HEK293T (cell line): ENCODE results near the gene DMBX1.

ENCODE experiments used
- FOXA1 ChIP-seq: fragments of 450-650 bp; IDR thresholded peaks from 2 replicates; pipeline ENCODE4 v1.6.1; 2016; ENCODE audit warnings: mild to moderate bottlenecking
- LEF1 ChIP-seq: fragments of 450-650 bp; IDR thresholded peaks from 2 replicates; pipeline ENCODE4 v1.6.1; 2017; ENCODE audit warnings: mild to moderate bottlenecking, borderline replicate concordance
- PKNOX1 ChIP-seq: fragments of 450-650 bp; IDR thresholded peaks from 2 replicates; pipeline ENCODE4 v1.6.1; 2016
- SP1 ChIP-seq: fragments of 450-650 bp; IDR thresholded peaks from 2 replicates; pipeline ENCODE4 v1.6.1; 2017

GRCh38 chr1:46492269-46492853 lies 2.7 kb downstream of the DMBX1 start:
- TF ChIP-seq SP1, result no peak
- TF ChIP-seq LEF1, result no peak
- no peak for TF ChIP-seq PKNOX1
- no peak for TF ChIP-seq FOXA1
